Smooth muscle cell (in vitro differentiated cells): ENCODE measurements around the gene NTMT1. TPM values are rescaled to one million over a fixed set of nuclear protein-coding genes. Genes with fewer than 3 reads are reported as not detected.

Experiments used
- DNase-seq: peaks from one replicate; lab custom pipeline; 2025; ENCODE audit not compliant: unreplicated experiment; lab: John Stamatoyannopoulos, UW
- H2AFZ ChIP-seq: fragments of 200-600 bp; sonication (generic); 2 replicates; pipeline ENCODE4 v1.6.0; 2016; ENCODE audit warnings: antibody characterized with exemption, low read depth, mild to moderate bottlenecking
- H3F3A ChIP-seq: fragments of 200-600 bp; sonication (generic); 2 replicates; pipeline ENCODE4 v1.6.0; 2017; ENCODE audit warnings: antibody characterized with exemption, low read depth
- H3K27ac ChIP-seq: fragments of 200-600 bp; sonication (generic); 2 replicates; pipeline ENCODE4 v1.5.1; 2016; ENCODE audit warnings: low read depth, mild to moderate bottlenecking
- H3K27me3 ChIP-seq: fragments of 200-600 bp; sonication (generic); 2 replicates; pipeline ENCODE4 v1.6.1; 2016; ENCODE audit warnings: low read depth, mild to moderate bottlenecking
- H3K36me3 ChIP-seq: fragments of 200-600 bp; sonication (generic); 2 replicates; pipeline ENCODE4 v1.5.1; 2016; ENCODE audit warnings: low read depth
- H3K4me1 ChIP-seq: fragments of 200-600 bp; sonication (generic); 2 replicates; pipeline ENCODE4 v1.5.1; 2016; ENCODE audit warnings: low read depth
- H3K4me2 ChIP-seq: fragments of 200-600 bp; sonication (generic); 2 replicates; pipeline ENCODE4 v1.6.0; 2016; ENCODE audit warnings: mild to moderate bottlenecking
- H3K4me3 ChIP-seq: fragments of 200-600 bp; sonication (generic); 2 replicates; pipeline ENCODE4 v1.5.1; 2016; ENCODE audit warnings: mild to moderate bottlenecking
- H3K79me2 ChIP-seq: fragments of 200-600 bp; sonication (generic); 2 replicates; pipeline ENCODE4 v1.6.0; 2016; ENCODE audit warnings: low read depth, mild to moderate bottlenecking
- H3K9ac ChIP-seq: fragments of 200-600 bp; sonication (generic); 2 replicates; pipeline ENCODE4 v1.6.0; 2016; ENCODE audit warnings: low read depth
- H3K9me3 ChIP-seq: fragments of 200-600 bp; sonication (generic); replicated peaks from 2 replicates; pipeline ENCODE4 v1.5.1; 2016; ENCODE audit warnings: low read depth
- H4K20me1 ChIP-seq: fragments of 200-600 bp; sonication (generic); 2 replicates; pipeline ENCODE4 v1.6.0; 2016; ENCODE audit warnings: low read depth
- CTCF ChIP-seq: fragments of 200-600 bp; sonication (generic); IDR thresholded peaks from 2 replicates; pipeline ENCODE4 v1.5.1; 2017; ENCODE audit warnings: borderline replicate concordance, mild to moderate bottlenecking, antibody characterized with exemption; ENCODE audit not compliant: insufficient read depth, poor library complexity, severe bottlenecking
- WGBS: methylation state at CpG from one replicate; pipeline ENCODE4 v1.1.7; 2016; ENCODE audit warnings: low lambda C conversion rate; 5-methylcytosine and 5-hydroxymethylcytosine counted together
- polyA plus RNA-seq: library from polyadenylated mRNA; unstranded; fragments of >200 nt; fragmentation: Nextera tagmentation; extraction: Ambion mirVana; gene quantifications from 2 replicates; pipeline ENCODE4 v1.2.1, GENCODE V29; 2016
- total RNA-seq: library from RNA; depleted of rRNA; stranded (reverse); fragments of >200 nt; gene quantifications from 2 replicates; pipeline ENCODE4 v1.2.3, GENCODE V29; 2014

The NTMT1 gene
- total and polyA plus RNA-seq, 2 experiments from 2014 or later: 42.9 to 118 TPM

- H3K9me3 ChIP-seq: no peaks in the 10 kb centered on the region
- peaks cover 10% of the 10 kb centered on the region for H3K4me1 ChIP-seq
- H2AFZ ChIP-seq: no peak overlapping the region
- no peak overlapping the region for H3K9ac ChIP-seq
- no peaks in the 10 kb centered on the region for H3F3A ChIP-seq
- H3K27ac ChIP-seq: no peak overlapping the region
- no peak for TF ChIP-seq CTCF
- H4K20me1 ChIP-seq: peaks cover 97% of the 10 kb centered on the region
- H3K27me3 ChIP-seq: no peaks in the 10 kb centered on the region
- H3K36me3 ChIP-seq: no peaks in the 10 kb centered on the region
- no peak overlapping the region for H3K4me3 ChIP-seq
- H3K4me2 ChIP-seq: peak overlapping the region; percentile 36
- DNase-seq: no peak
- 91% methylated on average over 4 of the region's 4 CpGs for WGBS
- H3K79me2 ChIP-seq: peaks cover 78% of the 10 kb centered on the region
Observed at GRCh38 chr9:129676287-129676686, 50.3 kb downstream of the NTMT1 start.

DNA sequence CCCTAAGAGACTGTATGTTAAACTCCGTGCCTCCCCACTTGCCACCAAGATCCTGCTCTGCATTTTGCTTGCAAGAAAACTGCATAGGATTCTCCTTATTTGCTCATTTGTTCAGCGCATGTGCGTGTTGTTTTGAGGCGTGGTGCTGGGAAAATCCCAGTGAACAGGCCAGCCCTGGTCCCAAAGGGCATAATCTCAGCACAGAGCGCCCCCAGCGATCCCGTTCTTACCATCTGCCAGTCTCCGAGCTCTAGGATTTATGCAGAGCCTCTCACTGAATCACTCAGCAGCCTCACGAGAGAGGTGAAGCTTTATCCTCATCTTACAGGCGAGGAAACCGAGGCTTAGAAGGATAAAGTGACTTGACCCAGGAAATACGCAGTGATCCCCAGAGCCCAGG lies 51.0 kb downstream of the NTMT1 start:
- no peak for DNase-seq
- no peaks in the 10 kb centered on the region for H3K9me3 ChIP-seq
- no peak for TF ChIP-seq CTCF
- H3K27me3 ChIP-seq: no peaks in the 10 kb centered on the region
- H3K4me1 ChIP-seq: peaks cover 10% of the 10 kb centered on the region
- H3K9ac ChIP-seq: no peak overlapping the region
- no peak overlapping the region for H3K27ac ChIP-seq
- H3K4me3 ChIP-seq: no peak overlapping the region
- H4K20me1 ChIP-seq: peaks cover 98% of the 10 kb centered on the region
- no peaks in the 10 kb centered on the region for H3F3A ChIP-seq
- no peak overlapping the region for H2AFZ ChIP-seq
- H3K4me2 ChIP-seq: peak overlapping the region; percentile 36
- H3K79me2 ChIP-seq: peaks cover 74% of the 10 kb centered on the region
- no peaks in the 10 kb centered on the region for H3K36me3 ChIP-seq
- 47% methylated on average over 12 of the region's 12 CpGs for WGBS

DNA sequence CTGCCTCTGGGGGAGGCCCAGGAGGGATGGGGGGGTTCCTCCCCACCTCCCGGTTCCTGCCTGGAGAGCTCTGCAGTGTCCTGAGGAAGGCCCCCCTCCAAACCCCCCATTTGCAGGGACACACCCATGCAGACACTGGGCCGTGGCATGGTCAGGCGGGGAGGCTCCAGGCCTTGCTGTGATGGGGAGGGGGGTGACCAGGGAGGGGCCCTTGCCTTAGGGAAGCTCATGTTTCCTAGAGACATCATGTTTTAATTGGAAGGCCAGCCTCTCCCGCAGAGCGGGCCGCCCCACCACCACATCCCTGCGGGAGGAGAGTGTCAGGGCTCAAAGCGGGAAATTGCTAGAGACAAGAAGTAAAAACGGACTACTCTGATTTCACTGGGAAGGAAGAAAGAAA lies 51.5 kb downstream of the NTMT1 start:
- H3K9ac ChIP-seq: no peak overlapping the region
- peaks cover 69% of the 10 kb centered on the region for H3K79me2 ChIP-seq
- no peaks in the 10 kb centered on the region for H3K27me3 ChIP-seq
- no peak overlapping the region for H3K4me3 ChIP-seq
- peaks cover 98% of the 10 kb centered on the region for H4K20me1 ChIP-seq
- 57% methylated on average over 7 of the region's 9 CpGs for WGBS
- H3F3A ChIP-seq: no peaks in the 10 kb centered on the region
- no peaks in the 10 kb centered on the region for H3K9me3 ChIP-seq
- H3K4me2 ChIP-seq: peak overlapping the region; percentile 36
- H2AFZ ChIP-seq: no peak overlapping the region
- TF ChIP-seq CTCF: no peak
- DNase-seq: no peak
- H3K4me1 ChIP-seq: peaks cover 10% of the 10 kb centered on the region
- H3K36me3 ChIP-seq: no peaks in the 10 kb centered on the region
- no peak overlapping the region for H3K27ac ChIP-seq

DNA sequence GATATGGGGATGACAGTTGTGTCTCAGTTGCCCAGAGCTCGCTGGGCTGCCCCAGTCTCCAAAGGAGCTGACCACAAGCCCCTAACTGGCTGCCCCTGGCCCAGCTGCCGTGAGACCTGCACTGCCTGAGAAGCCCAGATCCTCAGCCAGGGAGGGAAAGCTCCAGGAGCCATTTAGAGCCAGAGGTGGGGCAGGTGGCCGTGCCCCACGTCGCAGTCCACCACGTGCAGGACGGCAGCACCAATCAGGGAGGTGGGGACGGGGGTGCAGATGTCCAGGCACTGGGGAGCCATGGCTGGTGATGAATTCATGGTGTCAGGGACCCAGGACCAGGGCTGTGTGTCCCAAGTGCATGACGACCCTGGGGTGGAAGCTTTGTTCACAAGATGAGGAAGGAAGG lies 52.9 kb downstream of the NTMT1 start:
- H3K36me3 ChIP-seq: no peaks in the 10 kb centered on the region
- H3K4me1 ChIP-seq: peaks cover 10% of the 10 kb centered on the region
- DNase-seq: no peak
- no peaks in the 10 kb centered on the region for H3K27me3 ChIP-seq
- peaks cover 96% of the 10 kb centered on the region for H4K20me1 ChIP-seq
- peaks cover 56% of the 10 kb centered on the region for H3K79me2 ChIP-seq
- H3F3A ChIP-seq: no peaks in the 10 kb centered on the region
- no peak for TF ChIP-seq CTCF
- no peaks in the 10 kb centered on the region for H3K9me3 ChIP-seq
- H3K27ac ChIP-seq: no peak overlapping the region
- no peak overlapping the region for H3K4me2 ChIP-seq
- H3K4me3 ChIP-seq: no peak overlapping the region
- no peak overlapping the region for H3K9ac ChIP-seq
- no peak overlapping the region for H2AFZ ChIP-seq
- 90% methylated on average over 9 of the region's 9 CpGs for WGBS
